ENCODE measurements around the gene PDLIM3.
A peak's percentile ranks its signal among the peaks of the same experiment; 100 is the strongest.
"Not testable (repeated sequence)": the region's sequence is repeated elsewhere in the genome, so short reads cannot be mapped to it uniquely, and the experiment has no call there.

Gene PDLIM3

GRCh38 chr4:185552254-185552653 is 16.9 kb upstream of the PDLIM3 start:
- no peak for DNase-seq

GRCh38 chr4:185550933-185551332 is 15.6 kb upstream of the PDLIM3 start:
- DNase-seq: no peak

GRCh38 chr4:185549095-185549639 is 13.9 kb upstream of the PDLIM3 start:
- DNase-seq: no peak

- no peak for DNase-seq
Measured at GRCh38 chr4:185548587-185548986, 13.3 kb upstream of the PDLIM3 start.

- DNase-seq: no peak
Measured at GRCh38 chr4:185546335-185546734, 11.0 kb upstream of the PDLIM3 start.

GRCh38 chr4:185542626-185543315 is 7.5 kb upstream of the PDLIM3 start:
- no peak for DNase-seq

GRCh38 chr4:185541251-185541727 is 6.0 kb upstream of the PDLIM3 start:
- DNase-seq: no peak

GRCh38 chr4:185540487-185541120 is 5.3 kb upstream of the PDLIM3 start:
- no peak for DNase-seq

GRCh38 chr4:185540040-185540439 is 4.7 kb upstream of the PDLIM3 start:
- no peak for DNase-seq

- DNase-seq: no peak
Measured at GRCh38 chr4:185538806-185539205, 3.5 kb upstream of the PDLIM3 start.

GRCh38 chr4:185536411-185536709 is 1.1 kb upstream of the PDLIM3 start:
- DNase-seq: no peak

- peak; percentile 22 for DNase-seq
Measured at GRCh38 chr4:185535612-185536410, 504 bp upstream of the PDLIM3 start.

- DNase-seq: no peak
Measured at GRCh38 chr4:185534511-185534865, 819 bp downstream of the PDLIM3 start.

- DNase-seq: no peak
Measured at GRCh38 chr4:185532795-185533324, 2.4 kb downstream of the PDLIM3 start.

- no peak for DNase-seq
Measured at GRCh38 chr4:185532293-185532692, 3.0 kb downstream of the PDLIM3 start.

- DNase-seq: not testable (repeated sequence)
Measured at GRCh38 chr4:185531654-185532053, 3.7 kb downstream of the PDLIM3 start.

GRCh38 chr4:185529413-185529812 is 5.9 kb downstream of the PDLIM3 start:
- DNase-seq: no peak

- DNase-seq: no peak
Measured at GRCh38 chr4:185524888-185525863, 10.1 kb downstream of the PDLIM3 start.

- DNase-seq: no peak
Measured at GRCh38 chr4:185523862-185524261, 11.4 kb downstream of the PDLIM3 start.

GRCh38 chr4:185522451-185522850 is 12.9 kb downstream of the PDLIM3 start:
- no peak for DNase-seq

GRCh38 chr4:185520119-185520518 is 15.2 kb downstream of the PDLIM3 start:
- DNase-seq: no peak

GRCh38 chr4:185518494-185518893 is 16.8 kb downstream of the PDLIM3 start:
- no peak for DNase-seq

Data from NCI-H774 (cell line).